Kidney (tissue), 14 donors: ENCODE measurements around the gene VWA8. TPM values are rescaled to one million over a fixed set of nuclear protein-coding genes. Genes with fewer than 3 reads are reported as not detected.
A peak's percentile ranks its signal among the peaks of the same experiment; 100 is the strongest.

Source experiments
- DNase-seq, 5 donors: peaks; one replicate each; pipeline ENCODE4 v3.0.0-alpha.2; 2013 to 2020
- FAIRE-seq: peaks from 2 replicates; lab custom pipeline; 2012; peaks lifted over from hg19 to GRCh38; lab: Jason Lieb, UNC
- H3K27ac ChIP-seq, 2 donors: one replicate each; pipeline ENCODE4 v1.7.0; 2013; ENCODE audit warnings: low read depth in 2 of 2, low read length in 2 of 2, inconsistent platforms in 1 of 2
- H3K27me3 ChIP-seq: one replicate; pipeline ENCODE4 v1.7.1; 2013; ENCODE audit warnings: low read length, inconsistent platforms; ENCODE audit not compliant: control insufficient read depth, insufficient read depth
- H3K36me3 ChIP-seq, 3 donors: one replicate each; pipeline versions ENCODE4 v1.7.0 to v1.7.1; 2013; ENCODE audit warnings: low read length in 3 of 3, control low read depth in 1 of 3, inconsistent platforms in 1 of 3; ENCODE audit not compliant: insufficient read depth in 3 of 3, control insufficient read depth in 2 of 3
- H3K4me1 ChIP-seq, 3 donors: one replicate each; pipeline versions ENCODE4 v1.7.0 to v1.7.1; 2013; ENCODE audit warnings: low read length in 3 of 3, inconsistent platforms in 1 of 3, low read depth in 1 of 3; ENCODE audit not compliant: control insufficient read depth in 2 of 3, insufficient read depth in 2 of 3
- H3K4me3 ChIP-seq, 3 donors: one replicate each; pipeline versions ENCODE4 v1.7.0 to v1.8.1; 2013; ENCODE audit warnings: low read length in 3 of 3, control low read depth in 1 of 3, inconsistent platforms in 1 of 3
- H3K9ac ChIP-seq, 3 donors: one replicate each; pipeline versions ENCODE4 v1.7.0 to v1.7.1; 2013; ENCODE audit warnings: low read length in 3 of 3, control low read depth in 1 of 3, inconsistent platforms in 1 of 3
- H3K9me3 ChIP-seq, 3 donors: one replicate each; pipeline versions ENCODE4 v1.7.0 to v1.7.1; 2013; ENCODE audit warnings: low read length in 3 of 3, control low read depth in 1 of 3, inconsistent platforms in 1 of 3; ENCODE audit not compliant: control insufficient read depth in 2 of 3, insufficient read depth in 1 of 3
- intact Hi-C: fragments of 100-400 bp; cut with DNase I; formaldehyde crosslinking; loops from one replicate; pipeline ENCODE4 v1.11.1; 2022
- polyA plus RNA-seq: library from polyadenylated mRNA; stranded (reverse); fragments of 350-450 nt; fragmentation: Illumina TruSeq; extraction: RNeasy Lipid Tissue Mini Kit (QIAGEN cat#74804); gene quantifications from one replicate; pipeline ENCODE4 v1.2.3, GENCODE V29; 2014; ENCODE audit warnings: low read depth, low replicate concordance; ENCODE audit not compliant: insufficient read depth
- total RNA-seq: library from RNA; stranded (reverse); fragmentation: NEBNext Ultra II Directional; extraction: Animal tissue kit (Norgen Biotek cat#: 25700); gene quantifications from one replicate; pipeline ENCODE4 v1.2.1, GENCODE V29; 2021
- TF ChIP-seq, protein P1 (sequence below): IDR thresholded peaks from 3 replicates; pipeline ENCODE4 v1.5.1; 2012; ENCODE audit warnings: mild to moderate bottlenecking, moderate library complexity, borderline replicate concordance; ENCODE audit not compliant: insufficient read depth; ENCODE audit errors: extremely low read depth
- donor health status: control.
- donor health status: control.
- donor health status: control.
- donor health status: control.
- donor health status: control.
- donor health status: DM: yes; HTN: yes; CAD: no.
- donor health status: Normal renal cell carcinoma (clear cell type).

The VWA8 gene
- total and polyA plus RNA-seq, 2 donors from 2014 or later = 6.4 to 21.3 TPM

DNA sequence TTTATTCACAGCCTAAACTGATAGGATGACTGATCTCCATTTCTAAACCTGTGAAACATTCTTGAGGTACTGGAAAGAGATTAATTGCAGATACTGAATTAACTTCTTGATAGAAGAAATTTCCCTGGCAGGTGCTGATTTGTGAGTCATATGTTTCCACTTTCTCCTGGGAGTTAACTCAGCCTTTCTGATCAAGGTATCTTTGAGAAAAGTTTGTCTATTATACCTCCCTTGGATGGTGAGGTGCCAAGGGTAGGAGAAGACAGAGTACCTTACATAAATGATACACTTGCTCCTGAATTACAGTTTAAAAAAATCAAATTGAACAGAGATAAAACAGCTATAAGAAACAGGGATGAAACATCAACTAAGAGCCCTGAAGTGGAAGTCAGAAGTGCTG, 380.6 kb downstream of the VWA8 start:
- Histone ChIP-seq H3K27ac (no peak overlapping the region), H3K9ac (no peak overlapping the region), H3K27me3 (no peaks in the 10 kb centered on the region), H3K36me3 (no peaks in the 10 kb centered on the region), H3K9me3 (no peaks in the 10 kb centered on the region), H3K4me1 (no peaks in the 10 kb centered on the region), H3K4me3 (no peak overlapping the region)
- TF ChIP-seq, protein P1, sequence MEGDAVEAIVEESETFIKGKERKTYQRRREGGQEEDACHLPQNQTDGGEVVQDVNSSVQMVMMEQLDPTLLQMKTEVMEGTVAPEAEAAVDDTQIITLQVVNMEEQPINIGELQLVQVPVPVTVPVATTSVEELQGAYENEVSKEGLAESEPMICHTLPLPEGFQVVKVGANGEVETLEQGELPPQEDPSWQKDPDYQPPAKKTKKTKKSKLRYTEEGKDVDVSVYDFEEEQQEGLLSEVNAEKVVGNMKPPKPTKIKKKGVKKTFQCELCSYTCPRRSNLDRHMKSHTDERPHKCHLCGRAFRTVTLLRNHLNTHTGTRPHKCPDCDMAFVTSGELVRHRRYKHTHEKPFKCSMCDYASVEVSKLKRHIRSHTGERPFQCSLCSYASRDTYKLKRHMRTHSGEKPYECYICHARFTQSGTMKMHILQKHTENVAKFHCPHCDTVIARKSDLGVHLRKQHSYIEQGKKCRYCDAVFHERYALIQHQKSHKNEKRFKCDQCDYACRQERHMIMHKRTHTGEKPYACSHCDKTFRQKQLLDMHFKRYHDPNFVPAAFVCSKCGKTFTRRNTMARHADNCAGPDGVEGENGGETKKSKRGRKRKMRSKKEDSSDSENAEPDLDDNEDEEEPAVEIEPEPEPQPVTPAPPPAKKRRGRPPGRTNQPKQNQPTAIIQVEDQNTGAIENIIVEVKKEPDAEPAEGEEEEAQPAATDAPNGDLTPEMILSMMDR = no peak
- DNase-seq (peak in 1 of 5 donors; percentile 7), FAIRE-seq (no peak)
- intact Hi-C loops = no loop called here

DNA sequence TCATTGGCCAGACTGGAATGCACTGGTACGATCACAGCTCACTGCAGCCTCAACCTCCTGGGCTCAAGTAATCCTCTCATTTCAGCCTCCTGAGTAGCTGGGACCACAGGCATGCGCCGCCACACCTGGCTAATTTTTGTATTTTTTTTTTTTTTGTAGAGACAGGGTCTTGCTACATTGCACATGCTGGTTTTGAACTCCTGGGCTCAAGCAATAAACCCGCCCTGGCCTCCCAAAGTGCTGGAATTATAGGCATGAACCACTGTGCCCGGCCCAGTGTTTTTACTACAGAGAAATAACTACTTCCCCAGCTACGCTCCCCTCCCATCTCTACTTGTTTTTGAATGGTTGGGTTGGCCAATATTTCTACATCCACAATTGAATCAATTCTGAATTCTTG, 381.0 kb downstream of the VWA8 start:
- intact Hi-C loops = no loop called here
- Histone ChIP-seq H3K27me3 (no peaks in the 10 kb centered on the region), H3K27ac (no peak overlapping the region), H3K9me3 (no peaks in the 10 kb centered on the region), H3K4me3 (no peak overlapping the region), H3K9ac (no peak overlapping the region), H3K4me1 (no peaks in the 10 kb centered on the region), H3K36me3 (no peaks in the 10 kb centered on the region)
- no peak for FAIRE-seq
- TF ChIP-seq, protein P1 = no peak
- no peak for DNase-seq

DNA sequence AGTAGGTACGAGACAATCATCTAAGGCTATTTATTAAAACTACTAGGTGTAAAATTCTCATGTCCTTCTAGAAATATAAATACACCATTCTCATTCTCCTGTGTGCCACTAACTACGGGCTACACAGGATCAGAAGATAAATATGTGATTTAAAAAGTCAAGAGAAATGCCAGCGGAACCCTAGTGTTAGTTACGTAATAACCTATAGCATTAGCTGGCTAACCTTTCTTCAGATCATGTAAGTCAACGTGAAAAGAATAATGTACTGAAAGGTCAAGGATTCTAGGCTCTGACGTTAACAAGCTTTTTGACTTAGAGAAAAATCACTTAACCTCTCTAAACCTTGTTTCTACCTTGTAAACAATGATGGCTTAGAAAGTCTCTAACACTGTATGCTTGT, 381.7 kb downstream of the VWA8 start:
- Histone ChIP-seq H3K36me3 (no peaks in the 10 kb centered on the region), H3K27me3 (no peaks in the 10 kb centered on the region), H3K4me1 (no peaks in the 10 kb centered on the region), H3K4me3 (no peak overlapping the region), H3K9me3 (no peaks in the 10 kb centered on the region), H3K9ac (no peak overlapping the region), H3K27ac (no peak overlapping the region)
- TF ChIP-seq, protein P1 = no peak
- FAIRE-seq (no peak), DNase-seq (peak in 1 of 5 donors; percentile 20)
- intact Hi-C loops = no loop called here

DNA sequence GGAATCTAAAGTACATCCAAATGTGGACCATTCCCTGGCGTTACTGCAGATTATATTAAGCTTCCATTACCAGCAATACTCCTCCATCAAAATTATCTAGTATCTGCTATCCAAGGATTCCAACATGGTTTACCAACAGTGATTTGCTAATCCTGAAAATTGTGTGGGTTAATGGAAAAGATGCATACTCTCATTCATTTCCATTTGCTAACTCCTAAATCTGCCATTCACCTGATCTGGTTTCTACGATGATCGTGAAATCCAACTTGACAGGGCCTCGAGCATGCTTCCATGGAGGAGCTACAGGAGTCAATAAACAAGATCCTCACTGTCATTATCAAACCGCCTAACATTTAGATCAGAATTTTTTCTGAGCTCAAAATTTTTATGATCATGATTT, 382.5 kb downstream of the VWA8 start:
- DNase-seq (no peak), FAIRE-seq (no peak)
- TF ChIP-seq, protein P1 = no peak
- no peaks in the 10 kb centered on the region for H3K36me3 ChIP-seq
- intact Hi-C loops = no loop called here
- no peak overlapping the region for H3K27ac ChIP-seq
- no peak overlapping the region for H3K9ac ChIP-seq
- H3K4me3 ChIP-seq = no peak overlapping the region
- no peaks in the 10 kb centered on the region for H3K9me3 ChIP-seq
- no peaks in the 10 kb centered on the region for H3K27me3 ChIP-seq
- H3K4me1 ChIP-seq = no peaks in the 10 kb centered on the region
